GM13976 (cell line): ENCODE measurements around the gene AFDN.

Experiments used
- DNase-seq: peaks from one replicate; pipeline ENCODE4 v3.0.0; 2012; ENCODE audit warnings: low spot score
- CTCF ChIP-seq: IDR thresholded peaks from 2 replicates; pipeline ENCODE4 v1.5.1; 2012; ENCODE audit warnings: borderline replicate concordance, mild to moderate bottlenecking; ENCODE audit not compliant: insufficient read depth; ENCODE audit errors: extremely low read depth, missing control alignments, control extremely low read depth
- in situ Hi-C: fragments of 300-500 bp; cut with MboI; formaldehyde crosslinking; loops from one replicate; pipeline ENCODE4 v1.12.0; 2022; ENCODE audit warnings: low sequenced_read_pairs, mixed read lengths, inconsistent platforms; ENCODE audit not compliant: unreplicated experiment

The AFDN gene

DNA sequence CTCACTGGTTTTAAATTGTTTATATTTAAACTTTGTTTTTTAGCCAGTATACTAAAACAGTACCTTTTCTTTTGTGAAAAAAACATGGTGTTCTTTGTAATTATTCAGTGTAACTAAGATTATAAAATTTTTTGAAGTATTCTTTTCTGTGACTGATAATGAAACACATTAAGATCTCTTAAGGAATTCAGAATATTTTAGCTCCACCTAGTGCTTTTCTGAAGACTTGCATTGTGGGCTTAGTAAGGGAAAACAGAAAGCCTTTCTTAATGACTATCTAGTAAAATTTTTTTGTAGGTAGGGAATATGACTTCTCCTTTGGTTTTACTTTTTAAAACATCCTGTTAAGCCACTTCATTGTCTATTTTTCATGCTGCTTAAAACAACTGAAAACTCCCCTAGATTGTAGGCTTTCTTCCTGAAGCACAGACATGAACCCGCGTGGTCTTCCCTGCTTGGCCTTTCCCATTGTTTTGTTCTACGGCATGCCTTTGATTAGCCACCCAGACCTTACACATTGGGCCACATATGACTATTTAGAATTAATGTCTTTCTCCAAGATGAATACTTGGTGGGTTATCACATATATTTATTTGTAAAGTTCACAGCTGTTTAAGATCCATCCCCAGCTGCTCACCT is 72.1 kb downstream of the AFDN start:
- TF ChIP-seq CTCF = peak; percentile 50
- in situ Hi-C loops = no loop called here
- peak; percentile 40 for DNase-seq

DNA sequence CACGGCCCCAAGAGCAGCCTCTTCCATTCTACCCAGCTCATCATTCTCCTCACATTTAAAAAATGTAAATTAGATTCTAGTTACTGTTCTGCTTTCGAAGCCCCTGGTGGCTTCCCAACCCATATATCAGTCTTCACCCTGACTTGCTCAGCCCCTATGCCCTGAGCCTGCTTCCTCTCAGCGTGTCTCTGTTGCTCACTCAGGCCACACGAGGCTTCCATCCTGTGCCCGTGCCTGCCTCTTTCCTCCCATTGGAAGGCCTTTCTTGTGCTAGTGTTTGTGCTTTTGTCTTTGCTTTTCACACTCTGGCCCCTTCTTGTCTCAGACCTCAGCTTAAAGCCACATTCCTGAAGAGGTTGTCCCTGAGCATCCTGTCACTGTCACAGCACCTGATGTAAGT is 78.1 kb downstream of the AFDN start:
- no peak for DNase-seq
- in situ Hi-C loops = no loop called here
- no peak for TF ChIP-seq CTCF

- TF ChIP-seq CTCF = no peak
- in situ Hi-C loops = no loop called here
- DNase-seq = no peak
Observed at GRCh38 chr6:167906899-167907298, 80.2 kb downstream of the AFDN start.

GRCh38 chr6:167907837-167908681 is 81.3 kb downstream of the AFDN start:
- DNase-seq = no peak
- peak; percentile 11 for TF ChIP-seq CTCF
- in situ Hi-C loops = no loop called here

- in situ Hi-C loops = no loop called here
- no peak for TF ChIP-seq CTCF
- no peak for DNase-seq
Observed at GRCh38 chr6:167910007-167910406, 83.3 kb downstream of the AFDN start.

- DNase-seq = no peak
- TF ChIP-seq CTCF = no peak
- in situ Hi-C loops = no loop called here
Observed at GRCh38 chr6:167910652-167911051, 83.9 kb downstream of the AFDN start.
